Activated effector memory CD4-positive, alpha-beta T cell treated with anti-CD3 and anti-CD28 coated beads, Interleukin-2, amount 50 U/mL, for 16 hours (primary cell): ENCODE data around the gene CYP27C1.

Source experiments
- DNase-seq: peaks from one replicate; pipeline ENCODE4 v3.0.0-alpha.2; 2020

The CYP27C1 gene

GRCh38 chr2:127169066-127169660 lies 50.9 kb downstream of the CYP27C1 start:
- DNase-seq, result peak; percentile 5

DNA sequence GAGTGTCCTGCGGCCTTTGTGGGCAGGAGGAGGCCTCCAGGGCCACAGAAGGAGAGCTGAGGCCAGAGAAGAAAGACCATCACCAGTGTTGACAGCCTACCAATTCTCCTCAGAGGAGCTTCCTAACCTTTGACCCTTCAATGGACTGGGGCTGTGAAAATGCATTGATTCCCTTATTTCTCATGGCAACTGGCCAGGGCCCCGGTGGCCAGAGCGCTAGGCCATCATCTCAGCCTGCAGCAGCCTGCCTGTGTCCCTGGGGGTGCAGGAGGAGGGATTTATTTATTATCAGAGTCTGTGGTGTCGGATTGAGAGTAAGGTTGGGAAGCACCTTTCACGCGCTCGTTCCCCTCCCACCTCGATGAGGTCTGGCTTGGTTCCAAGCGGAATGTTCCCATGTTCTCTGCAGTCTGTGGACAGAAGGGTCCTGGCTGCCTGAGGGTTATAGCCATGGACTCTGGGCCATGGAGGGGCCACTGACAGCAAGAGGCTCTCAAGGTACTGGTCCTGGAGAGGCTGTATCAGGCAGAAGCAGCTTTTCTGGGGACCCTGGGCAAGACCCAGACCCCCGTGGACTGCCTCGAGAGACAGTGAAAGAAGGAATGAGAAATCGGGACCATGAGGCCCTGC lies 53.8 kb downstream of the CYP27C1 start:
- peak; percentile 22 for DNase-seq

GRCh38 chr2:127165539-127165935 lies 54.6 kb downstream of the CYP27C1 start:
- DNase-seq, result peak; percentile 21

- DNase-seq, result peak; percentile 33
Measured at GRCh38 chr2:127164761-127165538, 55.1 kb downstream of the CYP27C1 start.

DNA sequence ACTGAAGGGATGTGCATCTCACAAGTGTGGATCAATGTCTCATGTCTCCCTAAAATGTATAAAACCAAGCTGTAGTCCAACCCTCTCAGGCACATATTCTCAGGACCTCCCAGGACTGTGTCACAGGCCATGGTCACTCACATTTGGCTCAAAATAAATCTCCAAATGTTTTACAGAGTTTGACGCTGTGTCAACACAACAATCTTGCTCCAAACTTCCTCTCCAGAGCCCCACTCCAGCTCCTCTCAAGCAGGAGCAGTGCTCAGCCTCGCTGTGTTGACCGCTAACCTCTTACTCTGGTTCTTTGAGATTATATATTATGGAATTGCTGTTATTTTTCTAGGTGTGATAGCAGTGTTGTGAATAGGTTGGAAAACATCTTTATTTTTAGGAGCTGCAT lies 56.2 kb downstream of the CYP27C1 start:
- DNase-seq, result no peak

- DNase-seq, result peak; percentile 12
Measured at GRCh38 chr2:127163090-127163406, 57.1 kb downstream of the CYP27C1 start.

DNA sequence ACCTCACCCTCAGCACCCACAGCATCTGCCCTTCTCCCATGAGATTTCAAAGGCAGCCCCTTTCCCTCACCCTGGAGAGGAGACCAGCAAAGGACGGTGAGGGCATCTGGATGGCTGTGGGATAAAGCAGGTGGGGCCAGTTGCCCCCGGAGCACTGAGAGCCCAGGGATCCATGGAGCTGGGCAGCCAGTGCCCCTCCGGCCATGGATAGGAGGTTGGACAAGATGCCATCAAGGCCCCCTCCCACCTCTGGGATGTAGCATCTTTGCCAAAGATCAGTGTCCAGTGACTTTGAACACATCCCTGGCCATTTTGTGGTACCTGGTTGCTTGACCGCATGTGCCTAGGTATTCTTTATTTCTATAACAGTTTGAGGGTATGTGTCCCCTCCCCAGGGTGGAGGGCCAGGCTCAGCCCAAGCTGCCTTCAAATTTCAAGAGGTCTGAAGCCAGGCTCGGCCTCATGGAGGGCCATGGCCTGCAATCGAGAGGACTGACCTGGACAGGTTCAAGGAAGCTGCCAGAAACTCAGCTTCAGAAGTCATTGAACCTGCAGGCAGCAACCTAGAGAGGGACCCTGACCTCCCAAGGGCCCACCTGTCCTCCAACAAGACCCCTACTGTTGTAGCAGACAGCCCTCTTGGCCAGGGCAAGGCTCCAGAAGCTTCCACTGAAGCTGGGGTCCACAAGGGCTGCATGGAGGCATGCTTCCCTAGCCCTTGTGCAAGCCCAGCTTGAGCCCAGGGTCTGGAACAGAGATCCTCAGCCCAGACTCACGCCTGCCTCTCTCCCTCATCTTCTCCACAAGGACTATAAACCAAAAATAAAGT lies 57.6 kb downstream of the CYP27C1 start:
- DNase-seq, result peak; percentile 33

- DNase-seq, result peak; percentile 27
Measured at GRCh38 chr2:127161176-127162136, 58.6 kb downstream of the CYP27C1 start.

DNA sequence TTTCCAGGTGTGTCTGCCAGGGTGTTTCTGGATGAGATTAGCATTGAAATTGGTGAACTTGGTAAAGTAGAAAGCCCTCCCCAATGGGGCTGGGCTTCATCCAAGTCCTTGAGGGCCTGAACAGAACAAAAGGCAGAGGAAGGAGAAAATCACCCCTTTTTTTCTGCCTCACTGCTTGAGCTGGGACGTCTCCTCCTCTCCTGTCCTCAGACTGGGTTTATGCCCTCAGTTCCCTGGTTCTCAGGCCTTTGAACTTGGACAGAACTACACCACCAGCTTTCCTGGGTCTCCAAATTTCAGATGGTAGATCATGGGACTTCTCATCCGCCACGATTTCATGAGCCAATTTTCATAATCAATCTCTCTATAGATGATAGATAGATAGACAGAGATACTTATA lies 59.4 kb downstream of the CYP27C1 start:
- DNase-seq, result peak; percentile 27

DNA sequence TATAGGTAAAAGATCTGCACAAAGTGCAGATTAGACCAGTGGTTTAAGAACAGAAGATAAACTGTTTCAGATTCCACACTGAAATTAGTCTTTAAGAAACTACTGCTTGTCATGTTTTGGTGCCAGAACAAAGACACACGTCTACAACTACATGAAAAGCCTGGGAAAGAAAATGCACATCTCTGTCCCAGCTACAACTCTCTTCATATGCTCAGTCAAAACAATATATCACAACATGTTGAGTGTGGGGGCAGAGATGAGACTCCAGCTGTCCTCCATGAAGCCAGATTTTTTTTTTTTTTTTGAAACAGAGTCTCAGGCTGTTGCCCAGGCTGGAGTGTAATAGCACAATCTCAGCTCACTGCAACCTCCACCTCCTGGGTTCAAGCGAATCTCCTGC lies 60.6 kb downstream of the CYP27C1 start:
- DNase-seq, result no peak

DNA sequence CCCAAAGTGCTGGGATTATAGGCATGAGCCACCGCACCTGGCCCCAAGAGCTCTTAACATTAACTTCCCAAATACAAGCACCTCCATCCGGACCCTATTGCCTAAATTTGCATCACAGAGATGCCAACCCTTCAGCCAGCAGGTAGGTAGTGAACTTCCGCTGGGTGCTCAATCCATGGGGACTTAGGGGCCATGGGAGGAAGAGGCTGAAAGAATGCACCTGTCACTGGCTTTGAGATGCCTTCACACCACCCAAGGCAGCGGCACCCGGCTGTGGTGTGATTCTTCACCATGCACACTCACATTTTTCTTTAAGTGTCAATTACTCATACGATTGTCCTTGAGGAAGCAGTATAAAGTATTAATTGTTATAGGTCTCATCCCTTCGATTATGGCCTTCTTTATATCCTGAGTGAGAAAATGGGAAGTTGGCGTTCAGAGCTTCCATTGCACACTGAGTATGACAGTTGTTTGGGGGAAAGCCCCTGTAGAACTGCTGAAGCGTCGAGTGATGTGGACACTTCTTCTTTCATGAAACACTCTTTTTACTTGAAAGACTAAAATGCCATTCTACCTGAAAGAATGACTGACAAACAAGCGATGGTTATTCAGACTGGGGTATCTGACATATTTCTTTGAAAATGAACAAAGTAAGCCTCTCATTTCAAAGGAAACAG lies 61.3 kb downstream of the CYP27C1 start:
- peak; percentile 44 for DNase-seq

DNA sequence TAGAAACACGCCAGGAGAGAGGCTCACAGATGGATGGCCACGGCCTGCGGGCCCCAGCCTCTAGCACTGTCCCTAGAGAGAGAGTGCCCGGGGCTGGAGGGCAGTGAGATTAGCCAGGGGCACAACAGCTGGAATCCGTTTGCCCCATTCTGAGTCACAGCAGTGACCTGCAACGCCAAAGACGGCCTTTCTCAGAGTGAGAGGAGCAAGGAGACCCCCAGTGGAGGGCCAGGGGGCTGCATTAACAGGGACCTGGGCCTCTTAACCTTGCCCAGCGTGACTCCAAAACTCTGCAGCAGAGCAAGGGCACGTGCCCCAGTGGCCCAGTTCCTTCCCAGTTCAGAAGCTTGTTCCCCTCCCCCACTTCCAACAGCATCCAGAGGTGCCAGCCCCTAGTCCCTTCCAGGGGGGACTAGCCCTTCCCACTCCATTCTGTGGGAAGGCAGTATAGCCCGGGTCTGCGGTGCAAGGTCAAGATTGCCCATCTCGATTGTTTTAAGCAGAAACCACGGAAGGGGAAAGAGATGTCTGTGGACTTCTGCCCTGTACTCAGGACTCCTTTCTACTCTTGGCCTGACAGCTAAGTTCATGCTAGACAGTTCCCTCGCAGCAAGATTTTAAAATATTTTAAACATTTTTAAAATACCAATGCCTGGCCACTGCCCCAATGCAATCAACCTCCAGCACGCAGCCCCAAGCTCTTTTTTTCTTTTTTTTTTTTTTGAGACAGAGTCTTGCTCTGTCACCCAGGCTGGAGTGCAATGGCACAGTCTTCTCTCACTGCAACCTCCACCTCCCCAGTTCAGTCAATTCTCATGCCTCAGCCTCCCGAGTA lies 62.2 kb downstream of the CYP27C1 start:
- peak; percentile 50 for DNase-seq

GRCh38 chr2:127157114-127157513 lies 63.0 kb downstream of the CYP27C1 start:
- DNase-seq, result peak; percentile 6

DNA sequence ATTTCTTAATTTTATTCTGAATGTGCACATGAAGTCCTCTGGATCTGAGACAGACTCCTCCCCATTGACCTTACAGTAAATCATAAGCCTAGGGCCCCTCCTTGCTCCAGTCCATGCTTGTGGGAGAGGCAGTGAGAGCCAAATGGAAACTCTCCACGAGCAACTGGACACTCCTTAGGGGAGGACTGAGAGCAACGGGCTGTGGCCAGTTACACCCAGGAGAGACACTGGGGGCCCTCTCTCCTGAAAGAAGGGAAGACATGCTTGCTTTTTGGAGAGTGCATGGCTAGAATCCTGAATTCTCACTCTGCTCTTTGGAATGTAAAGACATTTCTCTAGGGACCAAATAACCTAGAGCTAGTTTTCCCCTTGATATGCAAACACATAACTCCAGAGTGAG lies 64.2 kb downstream of the CYP27C1 start:
- DNase-seq, result peak; percentile 38

- no peak for DNase-seq
Measured at GRCh38 chr2:127155028-127155581, 65.0 kb downstream of the CYP27C1 start.

DNA sequence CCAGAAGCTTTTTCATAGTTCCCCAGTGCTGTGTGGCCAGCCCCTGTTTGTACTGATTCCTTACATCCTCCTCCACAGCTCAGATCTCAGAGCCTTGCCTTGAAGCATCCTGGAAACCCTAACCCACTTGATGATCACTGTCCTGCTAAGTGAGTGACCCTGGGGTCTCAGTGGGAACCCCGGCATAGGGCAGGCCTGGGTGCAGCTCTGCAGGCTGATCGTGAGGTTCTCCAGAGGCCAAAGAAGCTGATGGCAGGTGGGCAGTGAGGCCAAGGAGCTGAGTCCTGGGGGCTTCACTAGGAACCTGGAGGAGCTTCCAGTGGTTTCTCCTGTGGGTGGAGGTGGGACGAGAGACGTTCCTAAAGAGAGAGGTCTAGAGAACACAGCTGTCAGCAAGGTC lies 65.7 kb downstream of the CYP27C1 start:
- peak; percentile 37 for DNase-seq

- peak; percentile 22 for DNase-seq
Measured at GRCh38 chr2:127153691-127154158, 66.4 kb downstream of the CYP27C1 start.

DNA sequence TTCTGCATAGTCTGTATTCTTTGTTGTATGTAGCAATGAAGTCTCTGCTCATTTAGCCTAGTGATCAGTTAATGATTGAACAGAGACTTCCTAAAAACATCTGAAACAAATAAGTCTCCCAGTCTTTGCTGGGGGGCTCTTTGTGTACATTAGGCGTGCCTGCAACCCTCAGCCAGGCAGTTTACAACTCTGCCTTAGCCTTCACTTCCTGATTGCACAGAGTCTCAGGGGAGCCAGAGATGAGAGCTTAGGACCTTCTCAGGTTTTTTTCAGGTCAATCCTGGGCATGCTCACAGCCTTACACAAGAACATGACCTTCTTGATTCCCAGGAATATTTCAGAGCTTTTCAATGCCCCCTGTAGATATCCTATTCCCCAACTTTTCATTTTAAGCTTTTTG lies 69.1 kb downstream of the CYP27C1 start:
- peak; percentile 4 for DNase-seq

DNA sequence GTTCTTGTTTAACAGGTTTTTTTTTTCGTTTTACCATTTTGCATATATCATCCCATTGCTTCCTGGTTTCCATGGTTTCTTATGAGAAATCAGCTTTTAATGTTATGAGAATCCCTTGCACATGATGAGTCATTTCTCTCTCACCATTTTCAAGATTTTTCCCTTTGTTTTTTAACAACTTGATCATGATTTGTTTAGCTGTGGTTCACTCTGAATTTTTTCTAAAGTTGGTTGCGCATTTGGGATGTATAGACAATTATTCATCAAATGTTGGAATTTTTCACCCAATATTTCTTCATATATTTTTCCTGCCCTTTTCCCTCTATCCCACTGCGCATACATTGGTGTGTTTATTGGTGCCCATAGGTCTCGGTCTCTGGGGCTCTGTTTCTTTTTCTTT lies 70.7 kb downstream of the CYP27C1 start:
- DNase-seq, result no peak
